Stimulated activated CD4-positive, alpha-beta T cell treated with anti-CD3 and anti-CD28 coated beads, Interleukin-12 subunit alpha, Interleukin-12 subunit beta, amount 100 ng/mL, for 48 hours (primary cell): ENCODE measurements around the gene NRF1.

Experiments
- DNase-seq, 3 donors: peaks; one replicate each; pipeline ENCODE4 v3.0.0-alpha.2; 2020; ENCODE audit warnings: low read depth in 2 of 3, low spot score in 1 of 3

NRF1 gene

GRCh38 chr7:129798616-129799349 is 187.3 kb downstream of the NRF1 start:
- no peak for DNase-seq

GRCh38 chr7:129799350-129799955 is 187.9 kb downstream of the NRF1 start:
- DNase-seq, result no peak

GRCh38 chr7:129800901-129801300 is 189.4 kb downstream of the NRF1 start:
- no peak for DNase-seq

- DNase-seq, result no peak
These were observed 190.4 kb downstream of the NRF1 start for GRCh38 chr7:129801882-129802281.

GRCh38 chr7:129803546-129804081 is 192.1 kb downstream of the NRF1 start:
- DNase-seq, result no peak

- DNase-seq, result no peak
These were observed 192.8 kb downstream of the NRF1 start for GRCh38 chr7:129804111-129804889.

- DNase-seq, result no peak
These were observed 193.6 kb downstream of the NRF1 start for GRCh38 chr7:129804890-129805719.
